ENCODE results near the gene PSTPIP2. TPM values are rescaled to one million over a fixed set of nuclear protein-coding genes. Genes with fewer than 3 reads are reported as not detected.
A peak's percentile ranks its signal among the peaks of the same experiment; 100 is the strongest.

PSTPIP2 gene
- total RNA-seq, 1 donor from 2014 or later = 9.1 TPM

DNA sequence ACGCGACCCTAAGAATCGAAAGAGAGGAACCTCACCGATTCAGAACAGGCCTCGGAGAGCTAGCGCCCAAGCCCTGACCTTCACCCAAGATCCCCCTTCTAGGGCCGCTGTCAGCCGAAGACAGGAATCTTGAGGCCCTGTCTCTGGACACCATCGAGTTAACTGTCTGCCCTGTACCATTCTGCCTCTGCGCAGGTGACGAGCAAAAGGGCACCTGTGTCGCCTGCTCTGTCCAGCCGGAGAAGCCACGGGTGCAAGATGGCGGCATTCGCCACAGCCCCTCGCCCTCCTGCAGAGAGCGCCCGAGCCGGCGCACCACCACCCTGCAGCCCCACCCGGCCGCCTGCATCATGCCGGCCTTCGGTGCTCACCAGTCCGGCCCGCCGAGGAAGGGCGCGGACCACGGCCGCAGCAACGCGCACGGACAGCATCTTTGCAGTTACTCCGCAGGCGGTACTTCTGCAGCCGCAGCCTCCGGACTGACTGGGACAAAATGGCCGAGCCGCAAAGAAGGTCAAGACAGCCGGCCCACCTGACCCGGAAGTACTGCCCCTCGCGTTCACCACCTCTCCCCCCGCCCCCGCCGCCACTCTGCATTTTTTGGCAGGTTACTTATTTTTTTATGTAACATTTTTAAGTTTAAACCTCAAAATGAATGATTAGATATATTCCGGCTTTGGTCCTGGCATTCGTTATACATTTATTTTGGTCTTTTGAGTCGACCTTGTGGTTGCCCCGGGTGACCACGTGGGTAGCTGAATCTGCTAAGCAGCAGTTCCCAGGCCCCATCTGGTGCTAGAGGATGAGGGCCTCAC, 25.9 kb upstream of the PSTPIP2 start, which contains the start of gene ATP5F1A:
Gene ATP5F1A, minus strand, starts transcription at position 496 of the 815 bp plus-strand sequence. Its CDS starts 65 bp downstream, at position 431.
- TF ChIP-seq, protein P1, sequence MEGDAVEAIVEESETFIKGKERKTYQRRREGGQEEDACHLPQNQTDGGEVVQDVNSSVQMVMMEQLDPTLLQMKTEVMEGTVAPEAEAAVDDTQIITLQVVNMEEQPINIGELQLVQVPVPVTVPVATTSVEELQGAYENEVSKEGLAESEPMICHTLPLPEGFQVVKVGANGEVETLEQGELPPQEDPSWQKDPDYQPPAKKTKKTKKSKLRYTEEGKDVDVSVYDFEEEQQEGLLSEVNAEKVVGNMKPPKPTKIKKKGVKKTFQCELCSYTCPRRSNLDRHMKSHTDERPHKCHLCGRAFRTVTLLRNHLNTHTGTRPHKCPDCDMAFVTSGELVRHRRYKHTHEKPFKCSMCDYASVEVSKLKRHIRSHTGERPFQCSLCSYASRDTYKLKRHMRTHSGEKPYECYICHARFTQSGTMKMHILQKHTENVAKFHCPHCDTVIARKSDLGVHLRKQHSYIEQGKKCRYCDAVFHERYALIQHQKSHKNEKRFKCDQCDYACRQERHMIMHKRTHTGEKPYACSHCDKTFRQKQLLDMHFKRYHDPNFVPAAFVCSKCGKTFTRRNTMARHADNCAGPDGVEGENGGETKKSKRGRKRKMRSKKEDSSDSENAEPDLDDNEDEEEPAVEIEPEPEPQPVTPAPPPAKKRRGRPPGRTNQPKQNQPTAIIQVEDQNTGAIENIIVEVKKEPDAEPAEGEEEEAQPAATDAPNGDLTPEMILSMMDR (IDR thresholded peaks at IDR 0.05; ENCODE audit: insufficient read depth, low read depth, low read length) = no peak
- TF ChIP-seq EZH2 (IDR thresholded peaks at IDR 0.05; ENCODE audit: insufficient read depth, low read length) = no peak
- Histone ChIP-seq H4K20me1 (ENCODE audit: insufficient read depth, low read length) (peaks cover 44% of the 10 kb centered on the region), H3K4me2 (ENCODE audit: low read length) (peak within 1 kb of the TSS; percentile 89), H3K27ac (ENCODE audit: low read depth, low read length) (peak within 1 kb of the TSS; percentile 83), H3K36me3 (ENCODE audit: insufficient read depth, low read length) (peaks cover 15% of the 10 kb centered on the region), H3K4me1 (ENCODE audit: insufficient read depth, low read length) (peaks cover 10% of the 10 kb centered on the region), H3K4me3 (ENCODE audit: insufficient read depth, low read depth, low read length) (peak within 1 kb of the TSS; percentile 99), H3K79me2 (ENCODE audit: insufficient read depth, low read length) (peaks cover 51% of the 10 kb centered on the region), H3K27me3 (ENCODE audit: insufficient read depth, low read length) (no peaks in the 10 kb centered on the region), H3K9ac (ENCODE audit: low read length) (peak within 1 kb of the TSS; percentile 94), H2AFZ (ENCODE audit: low read depth, low read length) (peak within 1 kb of the TSS; percentile 99), H3K9me3 (ENCODE audit: insufficient read depth, low read depth, low read length) (no peaks in the 10 kb centered on the region)
- Mint-ChIP-seq H3K9me3 (ENCODE audit: unreplicated experiment) (no peaks in the 10 kb centered on the region), H3K27me3 (ENCODE audit: low read depth, unreplicated experiment) (no peaks in the 10 kb centered on the region), H3K27ac (ENCODE audit: unreplicated experiment) (peak within 1 kb of the TSS; percentile 95), H3K36me3 (ENCODE audit: low read depth, unreplicated experiment) (peaks cover 7% of the 10 kb centered on the region), H3K4me3 (ENCODE audit: unreplicated experiment) (peak within 1 kb of the TSS; percentile 99), H3K4me1 (ENCODE audit: low read depth, unreplicated experiment) (peaks cover 12% of the 10 kb centered on the region)
- DNase-seq (ENCODE audit: low read depth) (peak; percentile 65), FAIRE-seq (no peak)

DNA sequence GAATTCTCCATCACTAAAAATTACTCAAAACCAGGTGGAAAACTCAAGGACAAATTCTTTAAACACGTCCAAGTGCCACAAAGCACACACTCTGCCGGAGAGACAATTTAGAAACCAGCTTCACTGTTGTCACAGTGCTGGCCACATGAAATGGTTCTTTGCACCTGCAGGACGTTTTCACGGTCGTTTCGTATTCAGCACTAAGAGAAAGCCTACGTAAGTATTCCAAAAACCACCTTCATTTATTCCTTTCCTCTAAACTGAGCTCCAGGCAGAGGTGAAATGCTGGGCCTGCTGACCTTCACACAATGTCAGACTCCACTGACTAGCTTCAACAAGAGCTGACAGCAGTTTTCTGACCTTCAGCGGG, 25.4 kb upstream of the PSTPIP2 start:
- Histone ChIP-seq H4K20me1 (ENCODE audit: insufficient read depth, low read length) (peaks cover 48% of the 10 kb centered on the region), H3K27me3 (ENCODE audit: insufficient read depth, low read length) (no peaks in the 10 kb centered on the region), H3K4me2 (ENCODE audit: low read length) (peak overlapping the region; percentile 89), H3K9me3 (ENCODE audit: insufficient read depth, low read depth, low read length) (no peaks in the 10 kb centered on the region), H3K27ac (ENCODE audit: low read depth, low read length) (peak overlapping the region; percentile 83), H3K4me3 (ENCODE audit: insufficient read depth, low read depth, low read length) (peak overlapping the region; percentile 99), H3K79me2 (ENCODE audit: insufficient read depth, low read length) (peaks cover 57% of the 10 kb centered on the region), H2AFZ (ENCODE audit: low read depth, low read length) (peak overlapping the region; percentile 99), H3K9ac (ENCODE audit: low read length) (peak overlapping the region; percentile 94), H3K4me1 (ENCODE audit: insufficient read depth, low read length) (peaks cover 10% of the 10 kb centered on the region), H3K36me3 (ENCODE audit: insufficient read depth, low read length) (peaks cover 16% of the 10 kb centered on the region)
- Mint-ChIP-seq H3K4me1 (ENCODE audit: low read depth, unreplicated experiment) (peaks cover 12% of the 10 kb centered on the region), H3K27me3 (ENCODE audit: low read depth, unreplicated experiment) (no peaks in the 10 kb centered on the region), H3K4me3 (ENCODE audit: unreplicated experiment) (peak overlapping the region; percentile 99), H3K9me3 (ENCODE audit: unreplicated experiment) (no peaks in the 10 kb centered on the region), H3K36me3 (ENCODE audit: low read depth, unreplicated experiment) (peaks cover 7% of the 10 kb centered on the region), H3K27ac (ENCODE audit: unreplicated experiment) (peak overlapping the region; percentile 95)
- DNase-seq (ENCODE audit: low read depth) = no peak
- TF ChIP-seq, protein P1 (IDR thresholded peaks at IDR 0.05; ENCODE audit: insufficient read depth, low read depth, low read length) = no peak
- no peak for TF ChIP-seq EZH2 (IDR thresholded peaks at IDR 0.05; ENCODE audit: insufficient read depth, low read length)
- no peak for FAIRE-seq

Data from astrocyte (in vitro differentiated cells and primary cell).